GM18907 (cell line): ENCODE measurements around the gene RNASE4.
"Not testable (repeated sequence)": the region's sequence is repeated elsewhere in the genome, so short reads cannot be mapped to it uniquely, and the experiment has no call there.

Experiments
- ATAC-seq: cut with Tn5 transposase; IDR thresholded peaks from one replicate; pipeline ENCODE4 v1.9.1; 2021; ENCODE audit warnings: mild to moderate bottlenecking, moderate library complexity; ENCODE audit not compliant: unreplicated experiment

Gene RNASE4

DNA sequence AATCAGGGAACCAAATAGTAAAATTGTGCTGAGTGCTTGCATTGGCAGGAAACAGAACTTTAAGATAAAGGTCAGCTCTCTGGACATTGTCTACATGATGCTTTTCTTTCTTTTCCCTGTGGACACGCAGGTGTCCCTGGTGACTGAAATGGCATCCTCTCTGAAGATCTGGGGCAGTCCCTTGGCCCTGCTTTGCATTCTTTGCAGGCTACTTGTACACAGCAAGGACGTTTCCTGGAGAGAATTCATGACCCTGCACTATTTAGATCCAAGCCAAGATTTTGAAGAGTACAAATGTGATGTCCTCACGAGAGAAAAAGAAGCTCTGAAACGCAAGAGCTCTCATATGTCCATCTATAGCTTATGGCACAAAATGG lies 50.1 kb downstream of the RNASE4 start:
- ATAC-seq: no peak

DNA sequence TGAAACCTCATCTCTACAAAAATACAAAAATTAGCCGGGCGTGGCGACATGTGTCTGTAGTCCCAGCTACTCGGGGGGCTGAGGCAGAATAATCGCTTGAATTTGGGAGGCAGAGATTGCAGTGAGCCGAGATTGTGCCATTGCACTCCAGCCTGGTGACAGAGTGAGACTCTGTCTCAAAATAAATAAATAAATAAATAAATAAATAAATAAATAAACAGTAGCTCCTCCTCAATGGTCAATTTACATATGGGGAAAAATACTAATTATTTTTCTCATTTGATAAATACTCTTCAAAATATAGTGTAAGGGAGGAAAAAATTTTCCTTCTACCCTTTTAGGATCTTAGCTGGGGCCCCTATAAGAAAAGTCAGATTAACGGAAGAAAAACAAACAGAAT lies 53.9 kb downstream of the RNASE4 start:
- not testable (repeated sequence) for ATAC-seq

DNA sequence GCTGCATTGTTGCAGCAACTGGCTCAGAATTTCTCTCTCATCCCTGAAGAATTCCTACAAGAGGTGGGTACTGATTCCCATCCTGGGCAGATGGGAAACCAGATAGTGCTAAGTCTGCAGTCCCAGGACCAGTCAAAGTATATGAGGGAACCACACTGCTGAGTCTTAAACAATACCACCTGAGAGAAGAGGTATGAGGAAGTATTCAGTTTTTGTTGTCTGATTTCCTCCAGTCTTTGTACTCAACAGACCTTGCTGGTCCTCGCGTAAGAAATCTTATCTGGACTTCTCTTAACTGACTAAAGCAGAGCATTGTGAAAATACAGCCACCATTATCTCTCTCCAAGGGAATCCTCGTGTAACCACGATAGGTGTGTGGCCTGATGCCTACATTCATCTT lies 57.8 kb downstream of the RNASE4 start:
- ATAC-seq: no peak

DNA sequence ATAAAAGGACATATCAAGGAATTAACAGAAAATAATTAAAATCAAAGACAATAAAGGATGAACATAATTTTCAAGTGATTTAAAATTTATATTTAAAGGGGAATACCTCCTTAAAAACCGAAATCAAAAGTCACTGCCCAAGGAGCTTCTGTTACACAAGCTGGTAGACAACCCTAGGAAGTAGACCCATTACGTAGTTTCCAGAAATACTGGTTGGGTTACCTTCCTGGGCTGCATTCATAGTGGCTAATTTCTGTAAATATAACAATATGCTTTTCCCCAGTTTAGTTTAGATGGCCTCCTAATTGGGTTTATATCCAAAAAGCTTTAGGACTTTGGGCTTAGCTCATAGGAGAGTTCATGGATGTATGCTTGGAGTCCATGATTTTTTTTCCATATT lies 59.2 kb downstream of the RNASE4 start:
- no peak for ATAC-seq

DNA sequence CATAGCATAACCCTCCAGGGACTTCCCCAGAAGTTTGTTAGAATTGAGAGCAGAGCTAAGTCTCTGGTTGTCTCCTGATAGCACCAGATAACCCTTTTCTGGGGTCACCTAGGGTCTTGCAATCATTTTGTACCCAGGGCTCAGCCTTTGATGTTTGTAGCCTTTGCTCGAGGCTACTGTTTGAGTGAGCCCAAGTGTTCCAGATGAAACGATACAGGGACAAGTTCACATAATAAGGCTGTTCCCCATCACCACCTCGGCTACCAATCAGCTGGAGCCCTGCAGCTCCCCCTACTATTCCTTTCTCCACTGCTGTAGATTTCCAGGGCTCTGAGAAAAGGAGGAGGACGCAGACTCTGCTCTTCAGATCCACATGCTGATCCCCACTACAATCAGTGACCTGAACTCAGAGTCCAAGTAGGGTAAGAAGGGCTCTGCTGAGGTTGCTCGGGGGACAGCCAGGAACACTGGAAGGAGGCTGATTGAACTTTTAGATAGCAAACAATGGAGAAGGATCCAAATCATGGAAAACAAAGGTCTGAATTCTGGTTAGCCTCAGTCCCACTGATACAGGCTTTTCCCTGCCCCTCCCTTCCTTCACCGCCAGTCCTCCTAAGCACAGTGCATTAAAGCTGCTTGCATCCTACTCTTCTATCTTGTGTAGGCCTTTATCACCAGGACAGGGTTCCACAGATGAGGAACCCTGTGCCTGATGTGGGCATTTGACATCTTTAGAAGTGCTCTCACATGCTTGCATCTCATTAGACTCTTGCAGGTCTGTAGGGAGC lies 61.4 kb downstream of the RNASE4 start, which contains the start of gene EDDM3A:
EDDM3A (plus strand) TSS at position 317 of the 788 bp plus-strand sequence. CDS start 1,694 bp downstream, outside the sequence.
- ATAC-seq: no peak

DNA sequence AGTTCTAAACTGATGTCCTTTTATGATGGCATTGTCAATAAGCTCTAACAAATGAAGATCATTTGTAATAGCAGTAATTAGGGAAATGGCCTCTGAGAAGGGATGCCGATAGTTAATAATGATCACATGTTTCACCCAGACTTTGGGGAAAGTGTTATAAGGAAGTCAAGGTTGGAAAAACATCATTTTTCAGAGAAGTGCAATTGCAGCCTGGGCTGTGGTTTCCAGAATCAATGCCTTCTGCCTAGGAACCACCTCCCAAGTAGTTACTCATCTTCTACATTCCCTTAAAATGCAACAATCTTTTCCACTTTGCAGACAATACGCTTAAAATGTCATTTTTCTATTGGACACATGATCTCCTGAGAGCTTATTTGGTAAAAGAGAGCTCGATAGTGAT lies 62.2 kb downstream of the RNASE4 start:
- ATAC-seq: no peak

DNA sequence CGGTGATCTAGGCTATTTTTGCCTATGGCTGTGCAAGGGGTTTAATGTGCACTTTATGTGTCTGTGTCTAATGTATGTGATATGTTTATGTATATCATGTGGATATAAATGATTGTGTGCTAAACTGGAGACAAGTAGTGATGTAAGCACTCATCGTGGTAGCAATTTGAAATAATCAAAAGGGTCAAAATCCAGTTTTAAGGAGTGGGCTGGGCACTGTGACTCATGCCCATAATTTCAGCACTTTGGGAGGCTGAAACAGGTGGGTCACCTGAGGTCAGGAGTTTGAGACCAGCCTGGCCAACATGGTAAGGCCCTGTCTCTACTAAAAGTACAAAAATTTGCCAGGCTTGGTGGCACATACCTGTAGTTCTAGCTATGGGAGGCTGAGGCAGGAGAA lies 64.1 kb downstream of the RNASE4 start:
- no peak for ATAC-seq

DNA sequence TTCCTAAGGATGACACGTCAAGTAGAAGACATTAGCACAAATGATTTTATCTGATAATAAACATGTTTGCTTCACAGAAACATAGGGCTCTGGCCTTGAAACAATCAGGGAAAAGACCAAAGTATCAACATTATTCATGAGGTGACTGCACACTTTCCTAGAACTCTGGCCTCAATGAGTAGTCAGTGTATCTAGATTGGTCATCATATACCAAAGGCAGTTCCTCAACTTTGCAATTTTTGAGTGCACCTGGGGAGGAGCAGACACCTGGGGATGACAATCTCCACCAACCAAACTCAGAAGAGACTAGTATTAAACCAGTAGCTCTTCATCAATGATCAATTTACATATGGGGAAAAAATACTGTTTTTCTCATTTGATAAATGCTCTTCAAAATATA lies 65.8 kb downstream of the RNASE4 start:
- no peak for ATAC-seq
